Esophagus squamous epithelium (tissue), 5 donors: Measurements from ENCODE around the gene EFNA4. TPM values are rescaled to one million over a fixed set of nuclear protein-coding genes. Genes with fewer than 3 reads are reported as not detected.
A peak's percentile ranks its signal among the peaks of the same experiment; 100 is the strongest.

Experiments used
- DNase-seq: peaks from one replicate; lab custom pipeline; 2025; lab: John Stamatoyannopoulos, UW
- H3K27ac ChIP-seq, 4 donors: fragments of 200-600 bp; sonication (generic); one replicate each; pipeline ENCODE4 v1.5.1; 2016 to 2019; ENCODE audit warnings: mild to moderate bottlenecking in 1 of 4
- H3K27me3 ChIP-seq, 4 donors: fragments of 200-600 bp; sonication (generic); 1 replicate in 3 of 4; 2 replicates in 1 of 4; pipeline versions ENCODE4 v1.5.1 to v1.6.0; 2017 to 2021; ENCODE audit warnings: antibody characterized with exemption in 1 of 4
- H3K36me3 ChIP-seq, 3 donors: fragments of 200-600 bp; sonication (generic); one replicate each; pipeline ENCODE4 v1.5.1; 2016 to 2019
- H3K4me1 ChIP-seq, 3 donors: fragments of 200-600 bp; sonication (generic); one replicate each; pipeline ENCODE4 v1.5.1; 2017 to 2019
- H3K4me3 ChIP-seq, 4 donors: fragments of 200-600 bp; sonication (generic); 1 replicate in 3 of 4; 2 replicates in 1 of 4; pipeline ENCODE4 v1.5.1; 2016 to 2019; ENCODE audit warnings: mild to moderate bottlenecking in 2 of 4, moderate library complexity in 1 of 4
- H3K9me3 ChIP-seq, 3 donors: fragments of 200-600 bp; sonication (generic); one replicate each; pipeline ENCODE4 v1.5.1; 2016 to 2019
- POLR2A ChIP-seq, 4 donors: fragments of 450-650 bp; IDR thresholded peaks; one replicate each; pipeline ENCODE4 v1.6.1; 2017; ENCODE audit warnings: antibody characterized with exemption in 4 of 4, mild to moderate bottlenecking in 4 of 4, moderate library complexity in 3 of 4
- WGBS, 2 donors: methylation state at CpG; one replicate each; pipeline ENCODE4 v1.1.5; 2018; 5-methylcytosine and 5-hydroxymethylcytosine counted together
- intact Hi-C: fragments of 100-400 bp; cut with DNase I; formaldehyde crosslinking; loops from one replicate; pipeline ENCODE4 v1.15.0; 2022
- total RNA-seq, 4 donors: library from RNA; depleted of rRNA; stranded (reverse); fragments of >200 nt; gene quantifications; one replicate each; pipeline ENCODE4 v1.1.0, GENCODE V29; 2016
- TF ChIP-seq, protein P1 (sequence below), 6 experiments: fragments of 450-650 bp in 4 of 6; fragments of 200-600 bp in 2 of 6; sonication (generic) in 2 of 6; IDR thresholded peaks; one replicate each; pipeline ENCODE4 v1.5.1; 2016 to 2019; ENCODE audit warnings: antibody characterized with exemption in 6 of 6, mild to moderate bottlenecking in 4 of 6, moderate library complexity in 4 of 6
- donor health status: DM: yes; HTN: yes; CAD: no.

The EFNA4 gene
- total RNA-seq, 4 donors from 2014 or later, result 8.1 to 22.9 (median 12.2) TPM

DNA sequence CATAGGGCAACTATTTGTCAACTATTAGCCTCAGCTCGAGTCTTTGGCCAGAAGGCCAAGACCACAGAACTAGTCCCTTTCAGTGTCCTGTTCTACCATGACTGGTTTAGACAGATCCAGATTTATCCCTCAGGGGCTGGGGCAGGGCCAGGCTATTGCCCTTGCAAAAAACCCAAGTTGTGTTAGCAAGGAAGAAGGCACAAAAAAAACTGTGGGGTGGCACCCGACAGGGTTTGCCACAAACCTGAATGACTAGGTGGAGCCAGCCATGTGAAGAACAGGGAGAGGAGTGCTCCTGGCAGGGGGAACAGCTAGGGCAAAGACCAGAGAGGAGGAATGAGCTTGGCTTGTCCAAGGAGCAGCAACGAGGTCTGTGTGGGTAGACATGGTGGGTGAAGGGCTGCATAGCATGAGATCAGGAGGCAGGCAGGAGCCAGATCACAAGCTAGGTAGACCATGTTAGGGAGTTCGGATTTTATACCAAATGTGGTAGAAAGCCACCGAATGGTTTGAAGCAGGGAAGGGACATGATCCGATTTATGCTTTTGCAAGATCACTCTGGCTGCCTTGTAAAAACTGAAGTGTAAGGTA is 25.6 kb upstream of the EFNA4 start:
- WGBS, 2 donors, result 45 to 61% methylated on average over 6 of the region's 6 CpGs
- Histone ChIP-seq H3K27ac (peak overlapping the region; percentile 88 to 92 (median 90)), H3K27me3 (no peaks in the 10 kb centered on the region), H3K4me3 (peak overlapping the region in 2 of 4 donors; percentile 5 to 26), H3K9me3 (no peaks in the 10 kb centered on the region), H3K4me1 (peaks cover 26 to 63% (median 42%) of the 10 kb centered on the region in 3 donors), H3K36me3 (no peaks in the 10 kb centered on the region)
- intact Hi-C loops, result no loop called here
- DNase-seq, result no peak
- TF ChIP-seq, protein P1, sequence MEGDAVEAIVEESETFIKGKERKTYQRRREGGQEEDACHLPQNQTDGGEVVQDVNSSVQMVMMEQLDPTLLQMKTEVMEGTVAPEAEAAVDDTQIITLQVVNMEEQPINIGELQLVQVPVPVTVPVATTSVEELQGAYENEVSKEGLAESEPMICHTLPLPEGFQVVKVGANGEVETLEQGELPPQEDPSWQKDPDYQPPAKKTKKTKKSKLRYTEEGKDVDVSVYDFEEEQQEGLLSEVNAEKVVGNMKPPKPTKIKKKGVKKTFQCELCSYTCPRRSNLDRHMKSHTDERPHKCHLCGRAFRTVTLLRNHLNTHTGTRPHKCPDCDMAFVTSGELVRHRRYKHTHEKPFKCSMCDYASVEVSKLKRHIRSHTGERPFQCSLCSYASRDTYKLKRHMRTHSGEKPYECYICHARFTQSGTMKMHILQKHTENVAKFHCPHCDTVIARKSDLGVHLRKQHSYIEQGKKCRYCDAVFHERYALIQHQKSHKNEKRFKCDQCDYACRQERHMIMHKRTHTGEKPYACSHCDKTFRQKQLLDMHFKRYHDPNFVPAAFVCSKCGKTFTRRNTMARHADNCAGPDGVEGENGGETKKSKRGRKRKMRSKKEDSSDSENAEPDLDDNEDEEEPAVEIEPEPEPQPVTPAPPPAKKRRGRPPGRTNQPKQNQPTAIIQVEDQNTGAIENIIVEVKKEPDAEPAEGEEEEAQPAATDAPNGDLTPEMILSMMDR (IDR thresholded peaks at IDR 0.05), result peak in 1 of 6 experiments; percentile 3
- TF ChIP-seq POLR2A (IDR thresholded peaks at IDR 0.05), result no peak

GRCh38 chr1:155038602-155039307 is 24.8 kb upstream of the EFNA4 start:
- 16 to 23% methylated on average over 8 of the region's 8 CpGs for WGBS, 2 donors
- Histone ChIP-seq H3K27me3 (no peaks in the 10 kb centered on the region), H3K9me3 (no peaks in the 10 kb centered on the region), H3K36me3 (no peaks in the 10 kb centered on the region), H3K27ac (peak overlapping the region; percentile 88 to 92 (median 90)), H3K4me3 (peak overlapping the region in 1 of 4 donors; percentile 5), H3K4me1 (peaks cover 26 to 69% (median 42%) of the 10 kb centered on the region in 3 donors)
- TF ChIP-seq POLR2A (IDR thresholded peaks at IDR 0.05), result peak in 2 of 4 donors; percentile 22 to 50
- TF ChIP-seq, protein P1 (IDR thresholded peaks at IDR 0.05), result no peak
- no peak for DNase-seq
- intact Hi-C loops, result no loop called here

DNA sequence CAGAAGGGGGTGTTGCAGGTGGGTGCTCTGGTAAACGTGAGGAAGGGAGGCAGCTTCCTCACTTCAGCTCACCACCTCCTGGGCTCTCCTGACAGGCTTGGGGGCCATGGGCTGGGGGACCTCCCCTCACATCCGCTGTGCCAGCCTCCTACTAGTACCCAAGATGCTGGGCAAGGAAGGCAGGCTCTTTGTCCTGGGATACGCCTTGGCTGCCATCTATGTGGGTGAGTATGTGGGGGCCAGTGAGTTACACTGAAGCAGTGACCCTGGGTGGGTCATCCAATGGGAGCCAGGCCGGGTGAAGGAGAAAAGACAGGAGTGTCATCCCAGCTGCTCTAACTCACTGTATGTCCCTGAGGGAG is 24.3 kb upstream of the EFNA4 start:
- Histone ChIP-seq H3K27me3 (no peaks in the 10 kb centered on the region), H3K27ac (peak overlapping the region; percentile 88 to 92 (median 90)), H3K4me3 (no peak overlapping the region), H3K9me3 (no peaks in the 10 kb centered on the region), H3K4me1 (peaks cover 24 to 69% (median 39%) of the 10 kb centered on the region in 3 donors), H3K36me3 (no peaks in the 10 kb centered on the region)
- no peak for DNase-seq
- no peak for TF ChIP-seq POLR2A (IDR thresholded peaks at IDR 0.05)
- TF ChIP-seq, protein P1 (IDR thresholded peaks at IDR 0.05), result no peak
- intact Hi-C loops, result no loop called here
- WGBS, 2 donors, result 33 to 67% methylated on average over 1 of the region's 4 CpGs

- Histone ChIP-seq H3K4me3 (no peak overlapping the region), H3K9me3 (no peaks in the 10 kb centered on the region), H3K27ac (peak overlapping the region in 1 of 4 donors; percentile 92), H3K4me1 (peaks cover 20 to 71% (median 42%) of the 10 kb centered on the region in 3 donors), H3K27me3 (no peaks in the 10 kb centered on the region), H3K36me3 (no peaks in the 10 kb centered on the region)
- no peak for DNase-seq
- TF ChIP-seq, protein P1 (IDR thresholded peaks at IDR 0.05), result no peak
- no peak for TF ChIP-seq POLR2A (IDR thresholded peaks at IDR 0.05)
- intact Hi-C loops, result no loop called here
- WGBS, 2 donors, result 90 to 91% methylated on average over 13 to 14 of the region's 14 CpGs
These were observed 23.0 kb upstream of the EFNA4 start for GRCh38 chr1:155040358-155041093.
